Stimulated activated CD4-positive, alpha-beta T cell treated with anti-CD3 and anti-CD28 coated beads, Interleukin-4, amount 100 ng/mL, for 1 hour (primary cell): ENCODE results near the gene SNCB.
A peak's percentile ranks its signal among the peaks of the same experiment; 100 is the strongest.

Experiments
- DNase-seq: peaks from one replicate; pipeline ENCODE4 v3.0.0-alpha.2; 2020

The SNCB gene

GRCh38 chr5:176629853-176630680, at the start of gene SNCB, which contains the start of gene EIF4E1B:
Gene SNCB, minus strand, starts transcription at chr5:176630534. Its CDS starts 880 bp downstream, at chr5:176629654.
Gene EIF4E1B, plus strand, starts transcription at chr5:176630675. Its CDS starts 12,113 bp downstream, at chr5:176642788.
- peak; percentile 61 for DNase-seq

GRCh38 chr5:176679365-176680225, 49.3 kb upstream of the SNCB start:
- no peak for DNase-seq

DNA sequence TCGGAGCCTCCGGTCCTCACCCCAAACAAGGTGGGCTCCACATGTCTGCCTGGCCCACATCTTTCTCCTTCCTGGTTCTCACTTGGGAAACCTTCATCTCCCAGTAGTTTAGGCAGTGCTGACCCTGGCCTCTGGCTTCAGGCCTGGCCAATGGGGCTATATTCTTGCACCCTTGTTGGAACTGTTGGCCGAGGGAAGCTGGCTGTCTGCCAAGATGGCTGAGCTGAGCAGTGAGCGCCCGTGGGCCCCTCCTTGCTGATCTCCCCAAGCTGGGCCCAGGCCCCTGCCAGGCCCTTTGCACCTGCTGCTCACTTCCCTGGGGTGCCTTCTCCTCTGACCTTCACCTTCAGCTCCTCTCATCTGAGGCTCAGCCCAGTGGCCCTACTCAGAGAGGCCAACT, 48.2 kb upstream of the SNCB start:
- no peak for DNase-seq

DNA sequence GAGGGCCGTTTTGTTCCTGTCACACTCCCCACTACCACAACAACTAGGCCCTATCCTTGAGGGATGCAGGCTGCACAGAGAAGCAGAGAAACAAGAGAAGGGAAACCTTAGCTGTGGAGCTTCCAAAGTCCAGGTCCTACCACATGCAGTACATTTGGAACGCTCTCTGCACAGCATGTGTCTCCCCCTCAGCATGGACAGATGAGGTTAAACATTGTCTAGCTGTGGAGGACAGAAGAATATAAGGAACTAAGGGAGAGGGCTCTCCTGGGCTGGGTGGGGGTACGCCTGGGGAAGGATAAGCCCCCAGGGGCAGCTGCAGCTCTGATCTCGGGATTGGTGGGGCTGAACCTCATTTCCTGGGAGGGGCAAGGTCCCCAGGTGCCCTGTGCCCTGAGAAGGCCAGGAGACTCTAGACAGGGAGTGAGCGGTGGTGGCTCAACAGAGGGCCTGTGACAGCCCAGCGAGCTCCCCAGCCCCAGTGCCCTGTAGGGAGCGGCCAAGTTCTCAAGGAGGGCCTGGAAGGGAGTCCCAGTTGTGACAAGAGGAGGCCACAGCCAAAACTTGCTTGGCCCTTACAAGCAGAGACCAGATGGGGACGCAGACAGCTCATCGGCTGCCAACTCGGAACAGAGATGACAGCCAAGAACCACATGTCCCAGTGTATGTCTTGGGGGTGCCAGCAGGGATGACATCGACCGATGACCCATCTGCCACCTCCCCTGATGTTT, 47.0 kb upstream of the SNCB start:
- no peak for DNase-seq

- no peak for DNase-seq
Observed at GRCh38 chr5:176676361-176676824, 46.1 kb upstream of the SNCB start.

DNA sequence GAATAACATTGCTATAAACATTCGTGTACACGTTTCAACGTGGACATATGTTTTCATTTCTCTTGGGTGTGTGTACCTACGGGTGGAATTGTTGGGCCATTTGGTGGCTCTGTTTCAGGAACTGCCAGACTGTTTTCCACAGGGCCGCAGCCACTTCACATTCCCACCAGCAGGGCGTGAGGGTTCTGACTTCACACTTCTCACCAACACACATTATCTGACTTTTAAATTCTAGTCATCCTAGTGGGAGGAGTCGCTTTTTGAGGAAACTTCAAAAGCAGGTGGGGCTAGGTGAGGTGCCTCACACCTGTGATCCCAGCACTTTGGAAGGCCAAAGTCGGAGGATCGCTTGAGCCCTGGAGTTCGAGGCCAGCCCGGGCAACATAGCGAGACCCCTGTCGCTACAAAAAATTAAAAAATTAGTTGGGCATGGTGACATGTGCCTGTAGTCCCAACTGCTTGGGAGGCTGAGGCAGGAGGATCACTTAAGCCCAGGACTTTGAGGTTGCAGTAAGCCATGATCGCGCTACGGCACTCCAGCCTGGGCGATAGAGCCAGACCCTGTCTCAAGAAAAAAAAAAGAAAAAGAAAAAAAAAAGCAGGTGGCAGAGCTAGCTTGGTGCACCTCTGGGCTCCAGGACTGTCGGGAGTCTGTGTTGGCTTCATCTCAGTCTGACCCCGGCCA, 45.5 kb upstream of the SNCB start:
- no peak for DNase-seq

- no peak for DNase-seq
Observed at GRCh38 chr5:176674799-176675198, 44.5 kb upstream of the SNCB start.

DNA sequence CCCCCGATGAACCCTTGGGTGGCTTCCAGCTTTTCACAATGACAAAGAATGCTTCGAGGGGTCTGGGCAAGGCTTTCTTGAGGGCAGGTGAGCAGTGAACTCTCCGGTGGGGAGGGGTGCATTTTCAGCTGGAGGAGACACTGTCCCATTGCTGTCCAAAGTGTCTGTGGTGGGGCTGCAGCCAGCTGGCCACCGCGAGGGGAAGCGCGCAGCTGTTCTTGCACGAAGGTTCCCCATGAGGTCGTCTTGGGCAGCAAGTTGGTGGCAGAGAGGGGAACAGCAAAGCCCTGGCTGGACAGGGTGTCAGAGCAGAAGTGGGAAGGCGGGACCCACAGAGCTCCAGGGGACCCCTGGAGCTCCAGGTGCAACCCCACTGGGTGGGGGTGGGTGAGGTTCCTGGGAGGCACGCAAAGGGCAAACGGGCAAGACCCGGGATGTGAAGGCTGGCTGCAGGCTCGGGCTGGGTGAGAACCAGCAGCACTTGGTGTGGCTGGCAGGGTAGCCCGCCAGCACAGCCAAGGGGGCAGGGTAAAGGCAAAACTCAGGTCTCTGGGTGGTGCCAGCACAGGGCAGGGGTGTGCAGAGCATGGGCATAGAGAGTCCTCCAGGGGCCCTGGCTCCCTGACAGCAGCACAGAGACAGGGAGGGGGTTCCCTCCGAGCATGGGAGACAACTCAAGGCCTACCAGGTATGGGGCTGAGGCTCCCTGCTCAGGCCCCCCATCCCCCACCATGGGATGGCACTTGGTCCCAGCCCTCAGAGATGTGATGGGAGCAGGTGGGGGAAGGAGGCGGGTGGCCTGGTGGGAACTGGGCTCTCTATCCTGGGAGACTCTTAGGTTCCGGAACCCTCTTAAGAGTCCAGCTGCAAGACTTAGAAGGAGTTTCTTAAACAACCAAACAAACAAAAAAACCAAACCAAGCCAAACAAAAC, 43.6 kb upstream of the SNCB start:
- no peak for DNase-seq

GRCh38 chr5:176671890-176672747, 41.8 kb upstream of the SNCB start:
- DNase-seq: no peak

DNA sequence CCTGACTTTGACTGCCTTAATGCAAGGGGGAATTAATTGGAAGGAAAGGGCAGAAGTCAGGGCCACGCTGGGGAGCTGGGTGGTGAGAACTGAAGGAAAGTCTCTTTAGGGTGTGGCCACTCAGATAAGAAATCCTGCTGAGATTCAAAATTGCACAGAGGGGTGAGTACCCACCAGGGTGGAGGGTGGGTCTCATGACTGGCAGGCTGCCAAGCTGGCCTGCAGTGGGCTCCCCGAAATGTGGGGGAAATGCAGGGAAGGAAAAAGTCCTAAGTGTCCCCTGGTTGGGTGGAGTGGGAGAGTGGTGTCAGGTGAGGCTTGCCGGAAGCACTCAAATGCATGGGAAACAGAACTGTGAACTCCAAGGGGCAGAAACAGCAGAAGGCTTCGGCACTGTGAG, 41.1 kb upstream of the SNCB start:
- no peak for DNase-seq

- DNase-seq: no peak
Observed at GRCh38 chr5:176670449-176670848, 40.1 kb upstream of the SNCB start.

DNA sequence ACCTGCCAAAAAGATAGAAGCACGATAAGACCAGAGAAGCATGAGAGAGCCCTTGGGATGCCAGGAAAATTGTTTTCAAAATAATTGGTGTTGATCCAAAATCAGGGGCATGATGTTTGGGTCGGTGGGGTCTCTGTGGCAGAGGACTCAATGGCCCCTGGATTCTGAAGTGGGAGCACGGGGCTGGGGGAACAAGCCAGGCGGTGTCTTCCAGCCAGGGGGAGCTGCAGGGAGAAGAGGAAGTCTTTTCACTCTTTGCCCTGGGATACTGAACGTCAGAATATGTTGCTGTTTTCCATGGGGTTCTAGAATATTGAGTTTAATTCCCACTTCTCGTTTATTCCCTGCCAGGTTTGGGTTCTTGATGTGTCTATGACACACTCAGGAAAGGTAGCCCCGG, 37.3 kb upstream of the SNCB start:
- no peak for DNase-seq

- no peak for DNase-seq
Observed at GRCh38 chr5:176665517-176665916, 35.2 kb upstream of the SNCB start.

DNA sequence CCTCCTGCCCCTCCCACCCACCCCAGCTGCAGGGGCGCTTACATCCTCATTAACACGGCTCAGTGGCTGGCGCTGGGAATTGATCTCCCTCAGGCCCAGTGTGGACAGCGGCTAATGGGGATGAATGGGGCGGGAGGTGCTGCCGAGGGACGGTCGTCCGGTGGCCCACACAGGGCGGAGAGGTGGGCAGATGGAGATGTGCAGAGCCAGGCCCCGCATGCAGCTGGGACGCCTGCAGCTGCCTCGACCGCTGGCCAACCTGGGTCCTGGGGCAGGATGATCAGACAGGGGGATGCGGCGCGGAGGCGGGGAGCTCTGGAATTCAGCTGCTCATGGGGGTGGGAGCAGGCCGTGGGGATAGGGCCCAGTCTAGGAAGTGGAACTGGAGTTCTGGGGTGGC, 34.6 kb upstream of the SNCB start:
- DNase-seq: no peak

- DNase-seq: no peak
Observed at GRCh38 chr5:176664479-176664878, 34.1 kb upstream of the SNCB start.

DNA sequence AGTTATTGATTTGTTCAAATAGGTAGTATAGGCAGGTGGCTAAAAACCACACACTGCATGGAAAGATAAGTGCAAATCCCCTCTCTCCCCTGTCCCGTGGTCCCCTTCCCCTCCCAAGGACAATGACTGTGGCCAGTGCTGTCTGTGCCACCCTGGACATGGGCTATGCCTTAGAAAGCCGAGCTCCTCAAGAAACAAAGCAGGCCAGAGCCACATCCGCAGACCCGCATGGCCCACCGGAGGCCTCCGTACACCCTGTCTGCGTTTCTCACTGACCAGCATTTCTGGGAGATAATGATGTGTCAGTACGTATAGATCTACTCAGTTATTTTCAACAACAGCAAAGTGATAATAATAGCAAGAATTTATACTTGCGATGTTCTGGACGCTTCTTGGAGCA, 33.2 kb upstream of the SNCB start:
- DNase-seq: no peak

GRCh38 chr5:176662371-176663333, 32.3 kb upstream of the SNCB start:
- DNase-seq: no peak

DNA sequence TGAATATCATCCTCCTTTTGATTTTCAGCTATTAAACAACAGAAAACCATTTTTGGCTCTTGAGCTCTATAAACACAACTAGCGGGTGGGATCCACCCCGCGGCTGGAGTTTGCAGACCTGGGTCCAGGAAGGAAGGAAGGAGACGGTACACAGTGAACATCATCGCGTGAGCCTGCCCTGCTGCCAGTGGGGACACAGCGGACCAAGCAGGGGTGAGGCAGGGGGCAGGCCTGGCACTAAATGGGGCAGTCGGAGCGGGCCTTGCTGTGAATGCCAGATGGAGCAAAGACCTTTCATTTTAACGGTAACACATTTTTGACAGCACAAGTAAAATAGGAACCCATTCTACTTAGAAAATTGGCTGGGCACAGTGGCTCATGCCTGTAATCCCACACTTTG, 31.3 kb upstream of the SNCB start:
- DNase-seq: no peak
